IPS-18a (cell line): ENCODE measurements around the gene NCOA7.

ENCODE experiments used
- H3K27ac ChIP-seq: one replicate; pipeline ENCODE4 v1.5.1; 2013; ENCODE audit warnings: low read length
- H3K27me3 ChIP-seq: one replicate; pipeline ENCODE4 v1.6.1; 2013; ENCODE audit warnings: mild to moderate bottlenecking, low read length; ENCODE audit not compliant: control insufficient read depth, insufficient read depth
- H3K36me3 ChIP-seq: one replicate; pipeline ENCODE4 v1.6.1; 2013; ENCODE audit warnings: low read depth, low read length; ENCODE audit not compliant: control insufficient read depth
- H3K4me1 ChIP-seq: one replicate; pipeline ENCODE4 v1.6.1; 2013; ENCODE audit warnings: low read depth, low read length; ENCODE audit not compliant: control insufficient read depth
- H3K4me3 ChIP-seq: one replicate; pipeline ENCODE4 v1.5.1; 2013; ENCODE audit warnings: low read length
- H3K9ac ChIP-seq: one replicate; pipeline ENCODE4 v1.6.1; 2013; ENCODE audit warnings: mild to moderate bottlenecking, low read length, moderate library complexity
- H3K9me3 ChIP-seq: one replicate; pipeline ENCODE4 v1.6.1; 2013; ENCODE audit warnings: low read depth, low read length; ENCODE audit not compliant: control insufficient read depth

The NCOA7 gene

GRCh38 chr6:125809570-125810170, 18.9 kb downstream of the NCOA7 start:
- H3K27ac ChIP-seq, result no peak overlapping the region
- H3K9ac ChIP-seq, result no peak overlapping the region
- H3K9me3 ChIP-seq, result no peaks in the 10 kb centered on the region
- no peaks in the 10 kb centered on the region for H3K4me1 ChIP-seq
- no peaks in the 10 kb centered on the region for H3K27me3 ChIP-seq
- H3K4me3 ChIP-seq, result no peak overlapping the region
- H3K36me3 ChIP-seq, result no peaks in the 10 kb centered on the region

- Histone ChIP-seq H3K9ac (no peak overlapping the region), H3K27ac (no peak overlapping the region), H3K9me3 (no peaks in the 10 kb centered on the region), H3K27me3 (no peaks in the 10 kb centered on the region), H3K4me3 (no peak overlapping the region), H3K36me3 (no peaks in the 10 kb centered on the region), H3K4me1 (no peaks in the 10 kb centered on the region)
Observed at GRCh38 chr6:125810445-125810844, 19.7 kb downstream of the NCOA7 start.

- H3K9me3 ChIP-seq, result no peaks in the 10 kb centered on the region
- no peak overlapping the region for H3K9ac ChIP-seq
- no peak overlapping the region for H3K27ac ChIP-seq
- H3K27me3 ChIP-seq, result no peaks in the 10 kb centered on the region
- no peak overlapping the region for H3K4me3 ChIP-seq
- H3K36me3 ChIP-seq, result no peaks in the 10 kb centered on the region
- no peaks in the 10 kb centered on the region for H3K4me1 ChIP-seq
Observed at GRCh38 chr6:125811259-125811658, 20.5 kb downstream of the NCOA7 start.

GRCh38 chr6:125812394-125813292, 21.9 kb downstream of the NCOA7 start:
- no peaks in the 10 kb centered on the region for H3K4me1 ChIP-seq
- no peak overlapping the region for H3K9ac ChIP-seq
- no peak overlapping the region for H3K4me3 ChIP-seq
- H3K36me3 ChIP-seq, result no peaks in the 10 kb centered on the region
- no peaks in the 10 kb centered on the region for H3K9me3 ChIP-seq
- H3K27ac ChIP-seq, result no peak overlapping the region
- no peaks in the 10 kb centered on the region for H3K27me3 ChIP-seq

- Histone ChIP-seq H3K27me3 (no peaks in the 10 kb centered on the region), H3K4me1 (no peaks in the 10 kb centered on the region), H3K27ac (no peak overlapping the region), H3K9me3 (no peaks in the 10 kb centered on the region), H3K9ac (no peak overlapping the region), H3K36me3 (no peaks in the 10 kb centered on the region), H3K4me3 (no peak overlapping the region)
Observed at GRCh38 chr6:125814481-125814880, 23.7 kb downstream of the NCOA7 start.

GRCh38 chr6:125815080-125815910, 24.5 kb downstream of the NCOA7 start:
- no peak overlapping the region for H3K9ac ChIP-seq
- no peak overlapping the region for H3K4me3 ChIP-seq
- no peaks in the 10 kb centered on the region for H3K27me3 ChIP-seq
- no peaks in the 10 kb centered on the region for H3K9me3 ChIP-seq
- H3K36me3 ChIP-seq, result no peaks in the 10 kb centered on the region
- no peaks in the 10 kb centered on the region for H3K4me1 ChIP-seq
- no peak overlapping the region for H3K27ac ChIP-seq

GRCh38 chr6:125816828-125817280, 26.1 kb downstream of the NCOA7 start:
- Histone ChIP-seq H3K9ac (no peak overlapping the region), H3K27ac (no peak overlapping the region), H3K36me3 (no peaks in the 10 kb centered on the region), H3K27me3 (no peaks in the 10 kb centered on the region), H3K9me3 (no peaks in the 10 kb centered on the region), H3K4me1 (no peaks in the 10 kb centered on the region), H3K4me3 (no peak overlapping the region)

- H3K27me3 ChIP-seq, result no peaks in the 10 kb centered on the region
- no peak overlapping the region for H3K9ac ChIP-seq
- no peak overlapping the region for H3K27ac ChIP-seq
- no peaks in the 10 kb centered on the region for H3K4me1 ChIP-seq
- no peaks in the 10 kb centered on the region for H3K9me3 ChIP-seq
- H3K36me3 ChIP-seq, result no peaks in the 10 kb centered on the region
- no peak overlapping the region for H3K4me3 ChIP-seq
Observed at GRCh38 chr6:125818225-125818657, 27.5 kb downstream of the NCOA7 start.

- Histone ChIP-seq H3K36me3 (no peaks in the 10 kb centered on the region), H3K4me3 (no peak overlapping the region), H3K4me1 (no peaks in the 10 kb centered on the region), H3K9me3 (no peaks in the 10 kb centered on the region), H3K27ac (no peak overlapping the region), H3K27me3 (no peaks in the 10 kb centered on the region), H3K9ac (no peak overlapping the region)
Observed at GRCh38 chr6:125818772-125819260, 28.1 kb downstream of the NCOA7 start.

- Histone ChIP-seq H3K4me1 (no peaks in the 10 kb centered on the region), H3K9ac (no peak overlapping the region), H3K36me3 (no peaks in the 10 kb centered on the region), H3K9me3 (no peaks in the 10 kb centered on the region), H3K27me3 (no peaks in the 10 kb centered on the region), H3K27ac (no peak overlapping the region), H3K4me3 (no peak overlapping the region)
Observed at GRCh38 chr6:125819535-125820326, 29.0 kb downstream of the NCOA7 start.
